ENCODE data around the gene DAGLA. TPM values are rescaled to one million over a fixed set of nuclear protein-coding genes. Genes with fewer than 3 reads are reported as not detected.

Gene DAGLA
- total RNA-seq, 1 experiment from 2014 or later, result 3.1 TPM

GRCh38 chr11:61792310-61793082, 112.3 kb downstream of the DAGLA start, which contains the start of the genes FEN1 and TMEM258:
Gene FEN1 (plus strand): TSS chr11:61792911. CDS start chr11:61795362, 2,451 bp downstream.
Gene TMEM258 (minus strand): TSS chr11:61792599. CDS start chr11:61792558, 41 bp downstream.
- Mint-ChIP-seq H3K4me1 (peaks cover 21% of the 10 kb centered on the region), H3K36me3 (peaks cover 40% of the 10 kb centered on the region), H3K27me3 (ENCODE audit: low read depth) (no peaks in the 10 kb centered on the region; the same call in 1 of the 2 replicates), H3K4me3 (peak within 1 kb of the TSS; percentile 94), H3K27ac (peak within 1 kb of the TSS; percentile 100), H3K9me3 (no peaks in the 10 kb centered on the region)
- peak; percentile 77 for ATAC-seq
- peak; percentile 88 for DNase-seq (ENCODE audit: low spot score)
- ChIA-PET CTCF (interaction anchor here (0.6 to 7.1 kb wide), 11 partner anchors 10 to 315 kb away, joined by 3 to 175 read pairs (median 3); no protein-coding TSS in a partner anchor), POLR2A (interaction anchor here (0.7 to 2.3 kb wide), 5 partner anchors 9 to 41 kb away, joined by 3 to 18 read pairs (median 3); partner anchors contain the start of gene FADS1)
- TF ChIP-seq NR2C2 (CRISPR knock-in tag; IDR thresholded peaks at IDR 0.05) (peak; percentile 43; the same call in 1 of the 2 replicates), GABPB1 (CRISPR knock-in tag; IDR thresholded peaks at IDR 0.05) (peak; percentile 90), SP1 (CRISPR knock-in tag; conservative IDR thresholded peaks at IDR 0.05) (peak; percentile 47; the same call in 1 of the 2 replicates), PRRX2 (CRISPR knock-in tag; IDR thresholded peaks at IDR 0.05) (0 out of 2 replicates have a peak, but pooled peaks have one; percentile 41), IRF1 (CRISPR knock-in tag; IDR thresholded peaks at IDR 0.05) (0 out of 2 replicates have a peak, but pooled peaks have one; percentile 14), CREM (CRISPR knock-in tag; IDR thresholded peaks at IDR 0.05) (peak; percentile 66; the same call in 1 of the 2 replicates), ETV6 (CRISPR knock-in tag; IDR thresholded peaks at IDR 0.05) (peak; percentile 53; the same call in 1 of the 2 replicates), JUN (CRISPR knock-in tag; IDR thresholded peaks at IDR 0.05) (peak; percentile 58; the same call in 1 of the 2 replicates), SMAD4 (CRISPR knock-in tag; IDR thresholded peaks at IDR 0.05) (0 out of 2 replicates have a peak, but pooled peaks have one; percentile 13), HMGA2 (CRISPR knock-in tag; IDR thresholded peaks at IDR 0.05) (no peak), ZBTB21 (CRISPR knock-in tag; IDR thresholded peaks at IDR 0.05; ENCODE audit: borderline replicate concordance) (no peak), CREB1 (CRISPR knock-in tag; IDR thresholded peaks at IDR 0.05) (0 out of 2 replicates have a peak, but pooled peaks have one; percentile 17), NFE2L1 (CRISPR knock-in tag; IDR thresholded peaks at IDR 0.05) (peak; percentile 71; the same call in 1 of the 2 replicates), E2F5 (CRISPR knock-in tag; IDR thresholded peaks at IDR 0.05) (peak; percentile 98), ESRRA (CRISPR knock-in tag; IDR thresholded peaks at IDR 0.05; ENCODE audit: borderline replicate concordance) (no peak), FOXK1 (CRISPR knock-in tag; IDR thresholded peaks at IDR 0.05) (peak; percentile 68), USF1 (CRISPR knock-in tag; IDR thresholded peaks at IDR 0.05) (peak; percentile 100), FOXP1 (CRISPR knock-in tag; IDR thresholded peaks at IDR 0.05; ENCODE audit: borderline replicate concordance) (0 out of 2 replicates have a peak, but pooled peaks have one; percentile 40), ZNF121 (CRISPR knock-in tag; IDR thresholded peaks at IDR 0.05) (no peak)
- TF ChIP-seq, protein P1, sequence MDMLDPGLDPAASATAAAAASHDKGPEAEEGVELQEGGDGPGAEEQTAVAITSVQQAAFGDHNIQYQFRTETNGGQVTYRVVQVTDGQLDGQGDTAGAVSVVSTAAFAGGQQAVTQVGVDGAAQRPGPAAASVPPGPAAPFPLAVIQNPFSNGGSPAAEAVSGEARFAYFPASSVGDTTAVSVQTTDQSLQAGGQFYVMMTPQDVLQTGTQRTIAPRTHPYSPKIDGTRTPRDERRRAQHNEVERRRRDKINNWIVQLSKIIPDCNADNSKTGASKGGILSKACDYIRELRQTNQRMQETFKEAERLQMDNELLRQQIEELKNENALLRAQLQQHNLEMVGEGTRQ (CRISPR knock-in tag; IDR thresholded peaks at IDR 0.05), result peak; percentile 99
- TF ChIP-seq, protein P2, sequence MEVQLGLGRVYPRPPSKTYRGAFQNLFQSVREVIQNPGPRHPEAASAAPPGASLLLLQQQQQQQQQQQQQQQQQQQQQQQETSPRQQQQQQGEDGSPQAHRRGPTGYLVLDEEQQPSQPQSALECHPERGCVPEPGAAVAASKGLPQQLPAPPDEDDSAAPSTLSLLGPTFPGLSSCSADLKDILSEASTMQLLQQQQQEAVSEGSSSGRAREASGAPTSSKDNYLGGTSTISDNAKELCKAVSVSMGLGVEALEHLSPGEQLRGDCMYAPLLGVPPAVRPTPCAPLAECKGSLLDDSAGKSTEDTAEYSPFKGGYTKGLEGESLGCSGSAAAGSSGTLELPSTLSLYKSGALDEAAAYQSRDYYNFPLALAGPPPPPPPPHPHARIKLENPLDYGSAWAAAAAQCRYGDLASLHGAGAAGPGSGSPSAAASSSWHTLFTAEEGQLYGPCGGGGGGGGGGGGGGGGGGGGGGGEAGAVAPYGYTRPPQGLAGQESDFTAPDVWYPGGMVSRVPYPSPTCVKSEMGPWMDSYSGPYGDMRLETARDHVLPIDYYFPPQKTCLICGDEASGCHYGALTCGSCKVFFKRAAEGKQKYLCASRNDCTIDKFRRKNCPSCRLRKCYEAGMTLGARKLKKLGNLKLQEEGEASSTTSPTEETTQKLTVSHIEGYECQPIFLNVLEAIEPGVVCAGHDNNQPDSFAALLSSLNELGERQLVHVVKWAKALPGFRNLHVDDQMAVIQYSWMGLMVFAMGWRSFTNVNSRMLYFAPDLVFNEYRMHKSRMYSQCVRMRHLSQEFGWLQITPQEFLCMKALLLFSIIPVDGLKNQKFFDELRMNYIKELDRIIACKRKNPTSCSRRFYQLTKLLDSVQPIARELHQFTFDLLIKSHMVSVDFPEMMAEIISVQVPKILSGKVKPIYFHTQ (CRISPR knock-in tag; IDR thresholded peaks at IDR 0.05), result no peak
- TF ChIP-seq, protein P3, sequence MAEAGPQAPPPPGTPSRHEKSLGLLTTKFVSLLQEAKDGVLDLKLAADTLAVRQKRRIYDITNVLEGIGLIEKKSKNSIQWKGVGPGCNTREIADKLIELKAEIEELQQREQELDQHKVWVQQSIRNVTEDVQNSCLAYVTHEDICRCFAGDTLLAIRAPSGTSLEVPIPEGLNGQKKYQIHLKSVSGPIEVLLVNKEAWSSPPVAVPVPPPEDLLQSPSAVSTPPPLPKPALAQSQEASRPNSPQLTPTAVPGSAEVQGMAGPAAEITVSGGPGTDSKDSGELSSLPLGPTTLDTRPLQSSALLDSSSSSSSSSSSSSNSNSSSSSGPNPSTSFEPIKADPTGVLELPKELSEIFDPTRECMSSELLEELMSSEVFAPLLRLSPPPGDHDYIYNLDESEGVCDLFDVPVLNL (CRISPR knock-in tag; IDR thresholded peaks at IDR 0.05; ENCODE audit: borderline replicate concordance, low read depth), result peak; percentile 97
- TF ChIP-seq, protein P4, sequence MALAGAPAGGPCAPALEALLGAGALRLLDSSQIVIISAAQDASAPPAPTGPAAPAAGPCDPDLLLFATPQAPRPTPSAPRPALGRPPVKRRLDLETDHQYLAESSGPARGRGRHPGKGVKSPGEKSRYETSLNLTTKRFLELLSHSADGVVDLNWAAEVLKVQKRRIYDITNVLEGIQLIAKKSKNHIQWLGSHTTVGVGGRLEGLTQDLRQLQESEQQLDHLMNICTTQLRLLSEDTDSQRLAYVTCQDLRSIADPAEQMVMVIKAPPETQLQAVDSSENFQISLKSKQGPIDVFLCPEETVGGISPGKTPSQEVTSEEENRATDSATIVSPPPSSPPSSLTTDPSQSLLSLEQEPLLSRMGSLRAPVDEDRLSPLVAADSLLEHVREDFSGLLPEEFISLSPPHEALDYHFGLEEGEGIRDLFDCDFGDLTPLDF (CRISPR knock-in tag; IDR thresholded peaks at IDR 0.05), result peak; percentile 86
- TF ChIP-seq, protein P5, sequence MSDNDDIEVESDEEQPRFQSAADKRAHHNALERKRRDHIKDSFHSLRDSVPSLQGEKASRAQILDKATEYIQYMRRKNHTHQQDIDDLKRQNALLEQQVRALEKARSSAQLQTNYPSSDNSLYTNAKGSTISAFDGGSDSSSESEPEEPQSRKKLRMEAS (CRISPR knock-in tag; IDR thresholded peaks at IDR 0.05), result peak; percentile 84

All from WTC11 (cell line).